ENCODE measurements around the gene ARHGEF3.

The ARHGEF3 gene

GRCh38 chr3:56680054-56680580 lies 121.6 kb downstream of the ARHGEF3 start:
- no peak for DNase-seq
